Thoracic aorta (tissue), 2 donors: ENCODE results near the gene PSG5. TPM values are rescaled to one million over a fixed set of nuclear protein-coding genes. Genes with fewer than 3 reads are reported as not detected.
"Not testable (repeated sequence)": the region's sequence is repeated elsewhere in the genome, so short reads cannot be mapped to it uniquely, and the experiment has no call there.

Experiments used
- ATAC-seq: fragments of 150-250 bp; one replicate; pipeline ENCODE4 v1.8.0; 2017; ENCODE audit warnings: low read depth; ENCODE audit not compliant: insufficient number of reproducible peaks, low FRiP score
- DNase-seq: peaks from one replicate; pipeline ENCODE4 v3.0.0-alpha.2; 2020; ENCODE audit warnings: low spot score
- H3K27ac ChIP-seq, 2 donors: fragments of 200-600 bp; sonication (generic); 1 replicate in 1 of 2; 2 replicates in 1 of 2; pipeline ENCODE4 v1.5.1; 2016; ENCODE audit warnings: mild to moderate bottlenecking in 2 of 2, moderate library complexity in 2 of 2
- H3K27me3 ChIP-seq: fragments of 200-600 bp; sonication (generic); replicated peaks from 2 replicates; pipeline ENCODE4 v1.6.0; 2016; ENCODE audit warnings: mild to moderate bottlenecking; ENCODE audit not compliant: insufficient read depth
- H3K36me3 ChIP-seq: fragments of 200-600 bp; sonication (generic); one replicate; pipeline ENCODE4 v1.5.1; 2016
- H3K4me1 ChIP-seq, 2 donors: fragments of 200-600 bp; sonication (generic); 1 replicate in 1 of 2; 2 replicates in 1 of 2; pipeline versions ENCODE4 v1.5.1 to v1.6.0; 2016; ENCODE audit warnings: low read depth in 2 of 2, mild to moderate bottlenecking in 1 of 2; ENCODE audit not compliant: control insufficient read depth in 1 of 2
- H3K4me3 ChIP-seq: fragments of 200-600 bp; sonication (generic); 2 replicates; pipeline ENCODE4 v1.5.1; 2016; ENCODE audit warnings: mild to moderate bottlenecking
- H3K9me3 ChIP-seq: fragments of 200-600 bp; sonication (generic); 2 replicates; pipeline ENCODE4 v1.5.1; 2016
- total RNA-seq, 2 donors: library from RNA; depleted of rRNA; stranded (reverse); fragments of >200 nt; gene quantifications; one replicate each; pipeline versions ENCODE4 v1.1.0 to v1.2.3, GENCODE V29; 2016
- TF ChIP-seq, protein P1 (sequence below): fragments of 200-600 bp; sonication (generic); IDR thresholded peaks from one replicate; pipeline ENCODE4 v1.5.1; 2019; ENCODE audit warnings: antibody characterized with exemption

PSG5 gene
- total RNA-seq, 2 donors from 2014 or later: not detected

DNA sequence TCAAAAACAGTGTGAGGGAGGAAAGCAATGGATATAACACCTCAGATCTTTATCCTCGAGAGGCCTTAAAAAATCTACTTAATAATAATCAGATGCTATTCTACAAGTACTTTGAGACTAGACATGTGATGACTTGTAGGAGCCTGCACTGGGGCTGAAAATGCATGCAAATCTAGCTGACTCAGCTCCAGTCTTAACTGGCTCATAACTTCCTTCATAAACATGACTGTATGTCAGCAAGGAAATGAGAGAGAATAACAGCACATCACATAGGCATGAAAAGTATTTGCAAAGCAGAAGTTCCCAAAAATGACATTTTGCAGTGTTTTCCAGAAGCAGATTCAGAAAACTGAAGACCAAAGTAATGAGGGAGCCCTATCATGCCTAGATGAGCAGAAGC lies 38.1 kb downstream of the PSG5 start:
- no peaks in the 10 kb centered on the region for H3K36me3 ChIP-seq
- TF ChIP-seq, protein P1, sequence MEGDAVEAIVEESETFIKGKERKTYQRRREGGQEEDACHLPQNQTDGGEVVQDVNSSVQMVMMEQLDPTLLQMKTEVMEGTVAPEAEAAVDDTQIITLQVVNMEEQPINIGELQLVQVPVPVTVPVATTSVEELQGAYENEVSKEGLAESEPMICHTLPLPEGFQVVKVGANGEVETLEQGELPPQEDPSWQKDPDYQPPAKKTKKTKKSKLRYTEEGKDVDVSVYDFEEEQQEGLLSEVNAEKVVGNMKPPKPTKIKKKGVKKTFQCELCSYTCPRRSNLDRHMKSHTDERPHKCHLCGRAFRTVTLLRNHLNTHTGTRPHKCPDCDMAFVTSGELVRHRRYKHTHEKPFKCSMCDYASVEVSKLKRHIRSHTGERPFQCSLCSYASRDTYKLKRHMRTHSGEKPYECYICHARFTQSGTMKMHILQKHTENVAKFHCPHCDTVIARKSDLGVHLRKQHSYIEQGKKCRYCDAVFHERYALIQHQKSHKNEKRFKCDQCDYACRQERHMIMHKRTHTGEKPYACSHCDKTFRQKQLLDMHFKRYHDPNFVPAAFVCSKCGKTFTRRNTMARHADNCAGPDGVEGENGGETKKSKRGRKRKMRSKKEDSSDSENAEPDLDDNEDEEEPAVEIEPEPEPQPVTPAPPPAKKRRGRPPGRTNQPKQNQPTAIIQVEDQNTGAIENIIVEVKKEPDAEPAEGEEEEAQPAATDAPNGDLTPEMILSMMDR: no peak
- H3K27ac ChIP-seq: no peak overlapping the region
- no peaks in the 10 kb centered on the region for H3K27me3 ChIP-seq
- H3K4me3 ChIP-seq: no peak overlapping the region
- H3K9me3 ChIP-seq: no peaks in the 10 kb centered on the region
- ATAC-seq (no peak), DNase-seq (no peak)
- H3K4me1 ChIP-seq: no peaks in the 10 kb centered on the region

DNA sequence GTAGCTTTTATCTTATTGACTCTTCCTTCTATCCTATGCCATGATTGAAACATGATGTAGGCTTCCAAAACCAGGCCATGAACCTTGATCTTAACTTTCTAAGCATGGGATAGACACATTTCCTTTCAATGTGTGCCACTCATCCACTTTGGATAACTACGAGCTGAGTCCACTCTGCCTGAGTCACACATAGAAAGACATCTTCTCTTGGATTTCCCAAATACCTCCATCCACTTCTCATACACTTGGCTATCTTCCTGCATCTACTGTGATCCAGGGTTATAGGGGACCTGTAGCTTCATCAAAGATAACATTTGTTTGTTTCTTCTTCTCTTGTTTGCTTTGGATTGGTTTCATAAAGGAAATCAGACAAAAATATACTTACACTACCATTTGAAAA lies 44.6 kb downstream of the PSG5 start:
- DNase-seq, H3K9me3 ChIP-seq, ATAC-seq, H3K4me3 ChIP-seq, H3K4me1 ChIP-seq, H3K36me3 ChIP-seq, H3K27ac ChIP-seq, H3K27me3 ChIP-seq: not testable (repeated sequence)

DNA sequence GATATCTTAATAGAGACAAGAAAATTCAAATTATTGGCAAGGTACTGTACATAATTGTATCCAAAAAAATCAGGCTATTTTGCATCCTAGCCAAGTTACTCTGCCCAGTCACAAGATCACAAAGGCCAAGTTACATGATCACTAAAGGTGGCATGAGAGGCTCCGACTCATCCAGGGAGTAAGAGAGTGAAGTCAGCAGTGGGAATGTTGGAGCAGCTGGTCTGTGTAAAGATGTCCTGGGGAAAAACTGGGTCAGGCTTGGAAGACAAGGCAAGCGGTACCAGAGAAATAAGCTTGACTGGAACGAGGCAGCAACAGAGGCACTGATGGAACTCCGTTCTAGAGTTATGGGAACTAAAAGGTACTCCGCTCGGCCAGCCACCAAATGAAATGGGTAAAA lies 53.6 kb downstream of the PSG5 start:
- ATAC-seq (no peak), DNase-seq (no peak)
- H3K9me3 ChIP-seq: no peaks in the 10 kb centered on the region
- no peaks in the 10 kb centered on the region for H3K4me1 ChIP-seq
- H3K4me3 ChIP-seq: no peak overlapping the region
- no peaks in the 10 kb centered on the region for H3K36me3 ChIP-seq
- TF ChIP-seq, protein P1: no peak
- no peaks in the 10 kb centered on the region for H3K27me3 ChIP-seq
- H3K27ac ChIP-seq: no peak overlapping the region

DNA sequence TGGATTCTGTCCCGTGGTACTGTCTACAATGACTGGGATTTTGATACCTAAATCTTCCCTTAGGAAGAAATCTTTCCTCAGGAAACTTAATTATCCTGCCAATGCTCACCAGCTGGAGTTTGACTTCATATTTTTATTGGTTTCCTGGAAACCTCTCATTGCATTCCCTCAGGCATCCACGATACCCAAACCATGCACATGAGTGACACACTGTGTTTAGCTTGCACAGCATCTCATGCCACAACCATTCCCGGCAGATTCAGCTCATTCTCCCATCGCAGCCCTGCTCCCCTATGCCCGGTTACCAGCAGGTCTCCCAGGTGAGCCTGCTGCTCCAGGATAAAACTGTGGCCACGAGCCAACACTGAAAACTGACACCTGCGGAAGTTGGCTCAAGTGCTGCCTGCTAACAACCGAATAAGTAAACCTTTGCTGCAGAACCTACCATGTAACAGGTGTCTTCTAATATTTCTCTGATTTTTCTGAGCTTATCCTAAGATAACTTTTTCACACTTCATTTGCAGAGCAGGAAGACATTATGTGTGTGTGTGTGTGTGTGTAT lies 55.0 kb downstream of the PSG5 start:
- not testable (repeated sequence) for H3K9me3 ChIP-seq, H3K27ac ChIP-seq, ATAC-seq, H3K4me3 ChIP-seq, H3K36me3 ChIP-seq, DNase-seq, H3K4me1 ChIP-seq, H3K27me3 ChIP-seq

DNA sequence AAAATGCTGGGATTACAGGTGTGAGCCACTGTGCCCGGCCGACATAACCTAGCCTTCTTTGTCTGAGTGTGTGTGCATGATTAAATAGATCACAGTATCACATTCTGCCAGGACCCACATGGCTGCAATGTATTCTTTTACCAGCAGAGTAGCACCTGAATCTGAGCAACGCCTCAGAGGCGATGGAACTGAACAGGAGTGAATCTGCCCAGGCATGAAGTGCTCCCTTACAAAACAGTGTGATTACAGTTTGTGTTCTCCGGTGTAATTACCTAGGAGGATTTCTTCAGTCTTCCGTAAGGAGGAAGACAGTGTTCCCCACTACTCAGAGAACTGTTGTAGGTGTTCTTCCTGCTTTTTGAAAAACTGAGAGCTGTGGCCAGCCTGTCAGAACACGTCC lies 57.1 kb downstream of the PSG5 start:
- not testable (repeated sequence) for H3K9me3 ChIP-seq, H3K4me1 ChIP-seq, H3K27me3 ChIP-seq, H3K27ac ChIP-seq, DNase-seq, ATAC-seq, H3K36me3 ChIP-seq, H3K4me3 ChIP-seq

DNA sequence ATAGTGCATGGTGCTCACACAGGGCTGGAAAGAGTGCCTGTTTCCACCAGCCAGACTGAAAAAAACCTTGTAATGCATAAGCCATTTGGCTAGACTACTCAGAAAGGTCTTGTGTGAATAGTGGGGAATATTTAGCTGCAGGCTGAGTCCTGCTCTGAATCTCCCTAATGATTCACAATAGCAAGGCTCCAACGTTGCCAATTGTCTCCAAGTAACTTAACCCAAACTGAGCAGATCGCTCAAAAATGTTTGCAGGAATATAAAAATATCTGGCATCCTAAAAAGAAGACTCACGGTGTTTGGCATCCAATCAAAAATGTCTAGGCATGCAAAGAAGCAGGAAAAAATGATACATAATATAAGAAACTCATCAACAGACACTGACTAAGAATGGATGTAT lies 59.0 kb downstream of the PSG5 start:
- not testable (repeated sequence) for H3K9me3 ChIP-seq, ATAC-seq, H3K4me3 ChIP-seq, H3K27ac ChIP-seq, H3K27me3 ChIP-seq, H3K36me3 ChIP-seq, DNase-seq, H3K4me1 ChIP-seq

DNA sequence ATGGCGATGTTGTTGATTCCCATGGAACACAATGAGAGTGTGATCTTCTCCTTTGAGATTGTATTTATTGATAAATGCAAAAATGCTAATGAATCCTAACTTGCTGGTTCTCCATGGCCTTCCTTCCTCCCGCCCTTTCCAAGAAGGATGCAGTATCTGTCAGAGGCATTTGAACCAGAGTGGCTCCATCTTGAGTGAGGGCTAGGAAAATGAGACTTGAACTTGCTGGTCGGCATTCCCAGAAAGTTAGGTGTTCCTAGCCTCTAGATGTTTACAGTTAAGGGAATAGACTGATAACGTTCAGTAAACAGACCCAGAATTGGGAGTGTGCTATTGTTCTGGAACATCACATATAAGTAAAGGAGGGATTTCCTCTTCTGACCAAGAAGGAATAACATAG lies 59.6 kb downstream of the PSG5 start:
- Histone ChIP-seq H3K9me3 (no peaks in the 10 kb centered on the region), H3K27me3 (no peaks in the 10 kb centered on the region), H3K4me1 (no peaks in the 10 kb centered on the region), H3K4me3 (no peak overlapping the region), H3K27ac (no peak overlapping the region), H3K36me3 (no peaks in the 10 kb centered on the region)
- DNase-seq (no peak), ATAC-seq (no peak)
- TF ChIP-seq, protein P1: no peak
